Activated naive CD4-positive, alpha-beta T cell treated with anti-CD3 and anti-CD28 coated beads, Interleukin-2, amount 10 ng/mL, durations not matched to agents 7 days and 5 days (primary cell): ENCODE data around the gene MED13L.
A peak's percentile ranks its signal among the peaks of the same experiment; 100 is the strongest.

Source experiments
- CTCF ChIA-PET: fragments of 350-600 bp; sonication (Branson Sonifier 250); formaldehyde crosslinking; loops from one replicate; lab custom pipeline; 2021; ENCODE audit warnings: antibody characterized with exemption; lab: Charles Lee
- DNase-seq: peaks from one replicate; pipeline ENCODE4 v3.0.0-alpha.2; 2020
- H3K27ac Mint-ChIP-seq: one replicate; pipeline ENCODE4 v1.8.0; 2021; ENCODE audit warnings: mild to moderate bottlenecking, moderate library complexity, mixed read lengths
- H3K27me3 Mint-ChIP-seq: one replicate; pipeline ENCODE4 v1.8.0; 2021; ENCODE audit warnings: mild to moderate bottlenecking, mixed read lengths
- H3K36me3 Mint-ChIP-seq: one replicate; pipeline ENCODE4 v1.8.0; 2021; ENCODE audit warnings: mixed read lengths
- H3K4me1 Mint-ChIP-seq: one replicate; pipeline ENCODE4 v1.8.0; 2021; ENCODE audit warnings: mixed read lengths
- H3K4me3 Mint-ChIP-seq: one replicate; pipeline ENCODE4 v1.8.0; 2021; ENCODE audit warnings: mild to moderate bottlenecking, moderate library complexity, mixed read lengths
- H3K9me3 Mint-ChIP-seq: one replicate; pipeline ENCODE4 v1.8.0; 2021; ENCODE audit warnings: mixed read lengths

The MED13L gene

DNA sequence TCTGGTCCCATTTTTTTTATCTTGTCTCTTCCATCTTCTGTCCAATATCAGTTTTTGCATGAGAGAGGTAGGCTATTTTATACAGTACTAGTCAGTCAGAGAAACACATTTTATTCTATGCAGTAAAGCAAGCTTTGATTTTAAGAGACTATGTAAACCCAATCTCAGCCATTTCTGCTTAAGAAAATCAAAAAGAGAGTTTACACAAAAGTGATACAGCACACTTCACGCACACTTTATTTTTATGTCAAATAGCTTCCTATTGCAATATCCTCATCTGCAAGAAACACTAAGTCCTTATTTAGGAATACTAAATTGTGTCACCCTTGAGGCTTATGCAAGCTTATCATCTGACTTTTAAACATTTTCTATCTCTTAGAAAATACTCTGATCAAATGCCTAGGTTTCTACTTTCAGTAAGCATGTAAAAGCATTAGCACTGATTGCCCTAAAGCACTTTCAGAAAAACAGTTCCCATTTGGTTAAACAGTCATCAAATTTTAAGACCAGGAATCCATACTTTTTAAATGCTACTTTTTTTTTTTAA, 78.3 kb downstream of the MED13L start:
- Mint-ChIP-seq H3K36me3 (peaks cover 7% of the 10 kb centered on the region), H3K9me3 (no peaks in the 10 kb centered on the region), H3K4me3 (no peak overlapping the region), H3K27me3 (no peaks in the 10 kb centered on the region), H3K27ac (no peak overlapping the region), H3K4me1 (peaks cover 14% of the 10 kb centered on the region)
- DNase-seq, result no peak
- CTCF ChIA-PET, result no interaction called here

DNA sequence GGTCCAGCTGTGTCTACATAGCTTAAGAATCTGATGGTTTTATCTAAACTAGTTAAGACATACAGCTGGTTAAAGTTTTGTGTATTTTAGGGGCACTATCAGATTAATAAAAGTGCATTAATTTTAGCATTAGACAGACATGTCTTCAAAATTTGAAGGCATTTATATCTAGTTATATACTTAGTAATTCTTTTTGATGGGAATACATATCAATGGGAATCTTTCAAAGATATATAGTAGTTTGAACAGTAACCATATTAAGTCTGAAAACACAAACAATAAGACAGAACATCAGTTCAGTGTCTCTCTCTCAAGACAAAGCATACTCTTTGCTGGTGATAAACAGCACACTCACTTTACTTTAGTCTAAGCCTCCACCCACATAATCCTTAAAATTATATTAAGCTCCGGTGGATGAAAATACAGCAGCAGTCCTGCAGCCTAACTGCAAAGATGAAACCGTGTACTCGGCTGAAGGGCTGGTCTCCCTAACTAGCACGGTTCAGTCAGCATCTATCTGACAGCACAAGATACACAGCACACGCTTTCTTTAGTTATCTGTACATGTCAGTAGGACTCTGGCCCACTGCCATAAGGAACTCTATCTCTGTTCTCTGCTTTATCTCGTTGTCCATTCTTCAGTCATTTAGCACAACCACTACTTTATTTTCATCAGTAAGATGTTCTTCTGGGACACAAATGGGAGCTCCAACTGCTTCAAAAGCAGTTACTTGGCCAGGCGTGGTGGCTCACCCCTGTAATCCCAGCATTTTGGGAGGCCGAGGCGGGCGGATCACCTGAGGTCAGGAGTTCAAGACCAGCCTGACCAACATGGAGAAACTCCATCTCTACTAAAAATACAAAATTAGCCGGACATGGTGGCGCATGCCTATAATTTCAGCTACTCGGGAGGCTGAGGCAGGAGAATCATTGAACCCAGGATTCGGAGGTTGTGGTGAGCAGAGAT, 80.5 kb downstream of the MED13L start:
- no peak for DNase-seq
- Mint-ChIP-seq H3K4me1 (peaks cover 17% of the 10 kb centered on the region), H3K36me3 (peaks cover 1% of the 10 kb centered on the region), H3K27me3 (no peaks in the 10 kb centered on the region), H3K9me3 (no peaks in the 10 kb centered on the region), H3K27ac (no peak overlapping the region), H3K4me3 (no peak overlapping the region)
- CTCF ChIA-PET, result interaction anchor here (0.7 to 1.5 kb wide), 3 partner anchors 25 to 79 kb away, joined by 3 to 6 read pairs (median 4); no protein-coding TSS in a partner anchor

DNA sequence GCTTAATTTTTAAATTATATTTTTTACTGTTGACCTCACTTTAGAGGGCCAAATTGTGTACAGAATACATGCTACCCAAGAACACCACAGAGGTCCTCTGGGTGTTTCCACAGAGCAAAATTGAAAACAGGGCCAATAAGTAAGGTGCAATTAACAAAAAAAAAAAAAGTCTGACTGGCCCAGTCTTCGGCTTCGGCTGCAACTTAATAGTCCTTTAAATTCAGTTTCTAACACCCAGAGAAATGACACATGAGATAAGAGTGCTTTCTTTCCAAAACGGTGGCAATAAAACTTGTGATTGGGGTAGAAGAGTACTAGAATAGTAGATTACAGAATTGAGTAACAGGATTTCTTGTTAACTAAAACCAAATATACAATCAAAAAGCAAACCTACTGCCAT, 81.3 kb downstream of the MED13L start:
- Mint-ChIP-seq H3K27me3 (no peaks in the 10 kb centered on the region), H3K27ac (no peak overlapping the region), H3K4me3 (no peak overlapping the region), H3K36me3 (peaks cover 1% of the 10 kb centered on the region), H3K4me1 (peaks cover 17% of the 10 kb centered on the region), H3K9me3 (no peaks in the 10 kb centered on the region)
- DNase-seq, result no peak
- CTCF ChIA-PET, result interaction anchor here (1.1 to 1.6 kb wide), 5 partner anchors 9 to 180 kb away, joined by 3 to 6 read pairs (median 4); no protein-coding TSS in a partner anchor

DNA sequence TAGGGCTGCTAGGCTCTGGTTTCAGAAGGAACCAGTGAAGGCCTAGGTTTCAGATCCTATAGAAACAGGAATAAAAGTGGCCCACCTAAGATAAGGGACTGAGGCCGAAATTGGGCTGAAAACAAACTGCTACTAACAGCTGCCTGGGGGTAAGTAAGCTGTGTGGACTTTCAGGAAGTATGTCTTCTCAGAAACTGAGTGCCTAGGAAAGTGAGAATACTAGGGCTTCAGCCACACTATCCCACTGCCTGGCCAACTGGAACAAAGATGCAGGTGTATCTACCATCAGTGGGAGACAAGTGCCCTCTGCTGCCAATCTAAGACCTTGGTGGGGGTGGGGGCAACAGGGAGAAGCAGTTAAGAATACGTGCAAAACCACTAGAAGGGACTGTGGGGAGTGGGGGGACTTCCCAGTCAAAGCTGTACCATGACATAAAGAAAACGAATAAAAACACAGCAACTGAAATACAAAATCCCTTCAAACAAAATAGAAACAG, 82.5 kb downstream of the MED13L start:
- peaks cover 17% of the 10 kb centered on the region for H3K4me1 Mint-ChIP-seq
- DNase-seq, result peak; percentile 47
- H3K4me3 Mint-ChIP-seq, result no peak overlapping the region
- CTCF ChIA-PET, result interaction anchor here (0.6 to 1.7 kb wide), 11 partner anchors 10 to 554 kb away, joined by 3 to 6 read pairs (median 4); no protein-coding TSS in a partner anchor
- H3K36me3 Mint-ChIP-seq, result no peaks in the 10 kb centered on the region
- no peaks in the 10 kb centered on the region for H3K9me3 Mint-ChIP-seq
- H3K27me3 Mint-ChIP-seq, result no peaks in the 10 kb centered on the region
- no peak overlapping the region for H3K27ac Mint-ChIP-seq

DNA sequence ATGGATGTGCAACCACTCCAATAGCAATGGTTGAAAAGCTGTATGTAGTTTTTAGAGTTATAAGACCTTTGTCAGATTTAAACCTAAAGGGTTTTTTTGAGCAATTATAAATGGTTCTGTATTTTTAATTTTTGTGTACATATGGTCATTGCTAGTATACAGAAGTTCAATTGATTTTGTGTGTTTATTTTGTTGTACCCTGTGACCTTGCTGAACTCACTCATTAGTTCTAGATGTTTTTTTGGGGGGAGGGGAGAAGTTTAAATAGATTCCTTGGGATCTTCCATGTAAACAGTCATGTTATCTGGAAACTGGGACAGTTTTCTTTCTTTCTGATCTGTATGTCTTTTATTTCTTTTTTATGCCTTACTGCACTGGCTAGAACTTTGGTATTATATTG, 87.8 kb downstream of the MED13L start:
- CTCF ChIA-PET, result no interaction called here
- Mint-ChIP-seq H3K27me3 (no peaks in the 10 kb centered on the region), H3K27ac (no peak overlapping the region), H3K4me1 (peaks cover 46% of the 10 kb centered on the region), H3K4me3 (no peak overlapping the region), H3K9me3 (no peaks in the 10 kb centered on the region), H3K36me3 (peaks cover 4% of the 10 kb centered on the region)
- DNase-seq, result no peak

DNA sequence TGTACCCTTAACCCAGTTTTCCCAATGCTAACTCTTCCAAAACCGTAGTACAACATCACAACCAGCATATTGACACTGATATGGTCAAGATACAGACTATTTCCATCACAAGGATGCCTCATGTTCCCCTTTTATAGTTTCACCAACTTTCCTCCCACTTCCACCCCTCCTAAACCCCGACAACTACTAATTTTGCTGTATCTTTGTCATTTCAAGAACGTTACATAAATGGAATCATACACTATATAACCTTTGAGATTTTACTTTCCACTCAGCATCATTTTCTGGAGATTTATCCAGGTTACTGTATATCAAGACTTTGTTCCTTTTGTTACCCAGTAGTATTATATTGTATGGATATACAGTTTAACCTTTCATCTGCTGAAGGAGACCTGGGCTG, 88.9 kb downstream of the MED13L start:
- Mint-ChIP-seq H3K4me1 (peaks cover 49% of the 10 kb centered on the region), H3K9me3 (no peaks in the 10 kb centered on the region), H3K36me3 (peaks cover 4% of the 10 kb centered on the region), H3K4me3 (no peak overlapping the region), H3K27me3 (no peaks in the 10 kb centered on the region), H3K27ac (no peak overlapping the region)
- DNase-seq, result no peak
- CTCF ChIA-PET, result no interaction called here

DNA sequence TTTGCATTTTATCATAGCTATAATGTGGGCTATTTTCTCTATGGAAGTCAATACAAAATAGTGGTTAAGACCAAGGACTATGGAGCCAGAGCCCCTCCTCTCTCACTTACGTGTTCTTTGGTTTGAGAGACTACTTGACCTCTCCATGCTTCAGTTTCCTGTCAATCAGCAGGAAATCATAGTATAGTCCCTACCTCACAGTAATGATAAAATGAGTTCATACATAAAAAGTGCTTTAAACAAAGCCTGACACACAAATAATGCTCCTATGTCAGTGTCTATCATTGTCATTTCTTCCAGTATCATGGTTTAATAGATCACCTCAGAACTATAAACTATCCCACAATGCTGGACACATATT, 90.4 kb downstream of the MED13L start:
- no peak overlapping the region for H3K4me3 Mint-ChIP-seq
- no peaks in the 10 kb centered on the region for H3K9me3 Mint-ChIP-seq
- no peak for DNase-seq
- CTCF ChIA-PET, result interaction anchor here (0.6 kb wide), 1 partner anchor 220 kb away, joined by 3 read pairs; no protein-coding TSS in a partner anchor
- H3K4me1 Mint-ChIP-seq, result peaks cover 57% of the 10 kb centered on the region
- peaks cover 4% of the 10 kb centered on the region for H3K36me3 Mint-ChIP-seq
- H3K27ac Mint-ChIP-seq, result no peak overlapping the region
- H3K27me3 Mint-ChIP-seq, result no peaks in the 10 kb centered on the region

DNA sequence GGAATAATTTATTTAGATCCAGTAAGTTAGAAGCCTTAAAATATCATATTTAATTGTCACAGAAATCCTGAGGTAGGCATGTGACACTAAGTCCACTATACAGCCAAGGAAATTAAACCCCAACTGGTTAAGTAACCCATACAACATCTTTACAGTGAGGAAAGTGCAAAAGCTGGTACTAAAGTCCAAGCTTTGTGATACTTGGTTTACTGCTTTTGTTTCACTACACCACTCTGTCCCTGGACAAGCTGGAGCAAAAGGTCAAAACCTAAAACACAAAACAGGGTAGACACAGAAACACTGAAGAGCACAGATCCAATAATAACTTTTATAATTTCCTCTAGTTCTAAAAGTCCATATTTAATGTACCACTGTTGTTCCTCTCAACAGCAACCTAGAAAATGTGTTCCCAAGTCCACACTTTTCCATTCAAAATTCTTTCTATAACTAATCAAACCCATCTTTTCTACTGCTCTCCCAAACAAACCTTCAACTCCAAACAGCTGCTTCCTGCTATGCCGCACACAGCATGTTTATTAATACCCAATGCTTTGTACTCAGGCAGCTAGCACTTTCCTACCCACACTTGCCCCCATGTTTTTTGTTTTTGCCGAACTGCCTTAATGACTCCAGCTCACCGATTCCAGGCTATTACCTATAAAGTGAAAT, 90.9 kb downstream of the MED13L start:
- Mint-ChIP-seq H3K36me3 (peaks cover 4% of the 10 kb centered on the region), H3K27me3 (no peaks in the 10 kb centered on the region), H3K27ac (no peak overlapping the region), H3K4me1 (peaks cover 60% of the 10 kb centered on the region), H3K4me3 (no peak overlapping the region), H3K9me3 (no peaks in the 10 kb centered on the region)
- CTCF ChIA-PET, result interaction anchor here (0.6 to 0.8 kb wide), 2 partner anchors 43 to 220 kb away, joined by 3 read pairs; no protein-coding TSS in a partner anchor
- DNase-seq, result no peak

DNA sequence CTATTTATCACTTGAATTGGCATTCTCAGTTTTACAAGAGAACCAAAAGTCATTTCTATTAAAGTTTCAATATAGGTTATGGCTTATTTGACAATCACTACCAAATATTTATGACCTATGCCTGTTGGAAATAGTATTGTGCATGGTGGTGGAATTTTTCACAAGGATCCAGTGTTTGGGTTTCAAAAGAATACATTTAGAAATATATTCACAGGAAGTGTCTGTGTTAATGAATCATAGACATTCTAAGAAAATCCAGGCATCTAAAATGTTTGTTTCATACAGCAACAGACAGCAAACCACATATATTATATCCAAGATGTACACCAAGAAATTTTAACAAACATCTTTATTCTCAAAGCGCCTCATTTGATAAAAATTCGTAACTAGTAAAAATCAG, 92.7 kb downstream of the MED13L start:
- no peak for DNase-seq
- CTCF ChIA-PET, result interaction anchor here (0.7 kb wide), 1 partner anchor 14 kb away, joined by 3 read pairs; no protein-coding TSS in a partner anchor
- Mint-ChIP-seq H3K27me3 (no peaks in the 10 kb centered on the region), H3K27ac (no peak overlapping the region), H3K36me3 (peaks cover 2% of the 10 kb centered on the region), H3K4me3 (no peak overlapping the region), H3K4me1 (peaks cover 59% of the 10 kb centered on the region), H3K9me3 (no peaks in the 10 kb centered on the region)

DNA sequence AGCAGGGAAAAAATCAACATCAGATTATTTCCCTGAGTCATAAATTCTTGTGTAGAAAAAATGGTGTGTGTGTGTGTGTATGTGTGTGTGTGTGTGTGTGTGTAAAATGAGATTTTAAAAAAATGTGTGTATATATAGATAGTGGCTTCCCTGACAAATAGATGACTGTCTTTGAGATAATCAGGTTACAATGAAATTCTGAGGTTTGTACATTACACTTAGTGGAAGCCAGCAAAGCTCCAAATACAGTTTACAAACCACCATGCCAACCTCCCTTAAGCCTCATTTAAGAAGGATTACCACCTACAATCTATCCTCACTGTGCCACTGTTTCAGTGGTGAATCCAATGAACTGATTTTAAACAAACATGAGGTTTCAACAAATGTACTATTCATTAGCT, 93.8 kb downstream of the MED13L start:
- Mint-ChIP-seq H3K27me3 (no peaks in the 10 kb centered on the region), H3K4me1 (peaks cover 54% of the 10 kb centered on the region), H3K36me3 (no peaks in the 10 kb centered on the region), H3K4me3 (no peak overlapping the region), H3K9me3 (no peaks in the 10 kb centered on the region), H3K27ac (no peak overlapping the region)
- CTCF ChIA-PET, result interaction anchor here (0.6 to 1.8 kb wide), 2 partner anchors 9 to 21 kb away, joined by 3 read pairs; no protein-coding TSS in a partner anchor
- DNase-seq, result no peak

DNA sequence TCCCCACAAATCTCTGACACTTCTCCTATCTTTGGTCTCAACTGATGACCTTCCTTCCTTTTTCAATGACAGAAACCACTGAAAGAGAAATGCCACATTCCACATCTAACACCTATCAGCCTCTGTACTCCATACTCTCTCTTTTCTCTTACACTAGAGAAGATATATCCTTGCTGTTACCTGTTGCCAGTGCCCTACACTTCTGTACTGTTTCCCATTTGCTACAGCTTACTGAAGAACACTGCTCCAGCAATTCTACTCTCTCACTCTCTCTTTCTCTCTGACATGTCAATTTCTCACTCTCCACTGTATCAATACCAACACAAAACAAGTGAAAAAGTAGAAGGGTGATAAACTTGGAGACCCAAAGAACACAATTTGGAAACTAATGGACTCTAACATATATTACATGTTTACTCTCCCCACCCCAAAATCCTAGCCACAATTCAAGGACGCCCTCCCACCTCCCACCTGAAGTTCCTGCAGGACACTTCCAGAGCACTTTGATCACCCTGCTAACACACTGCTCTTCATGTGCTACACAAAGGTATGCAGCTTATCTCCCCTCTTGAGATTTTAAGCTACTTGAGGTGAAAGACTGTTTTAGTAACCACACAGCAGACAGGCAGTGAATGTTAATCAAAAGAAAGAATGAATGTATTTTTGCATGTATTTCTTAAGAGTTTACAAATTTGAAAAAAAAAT, 95.0 kb downstream of the MED13L start:
- no peak for DNase-seq
- peaks cover 44% of the 10 kb centered on the region for H3K4me1 Mint-ChIP-seq
- CTCF ChIA-PET, result interaction anchor here (1.1 to 1.8 kb wide), 2 partner anchors 8 to 115 kb away, joined by 3 read pairs; no protein-coding TSS in a partner anchor
- no peaks in the 10 kb centered on the region for H3K27me3 Mint-ChIP-seq
- H3K4me3 Mint-ChIP-seq, result no peak overlapping the region
- no peaks in the 10 kb centered on the region for H3K9me3 Mint-ChIP-seq
- H3K27ac Mint-ChIP-seq, result no peak overlapping the region
- no peaks in the 10 kb centered on the region for H3K36me3 Mint-ChIP-seq

DNA sequence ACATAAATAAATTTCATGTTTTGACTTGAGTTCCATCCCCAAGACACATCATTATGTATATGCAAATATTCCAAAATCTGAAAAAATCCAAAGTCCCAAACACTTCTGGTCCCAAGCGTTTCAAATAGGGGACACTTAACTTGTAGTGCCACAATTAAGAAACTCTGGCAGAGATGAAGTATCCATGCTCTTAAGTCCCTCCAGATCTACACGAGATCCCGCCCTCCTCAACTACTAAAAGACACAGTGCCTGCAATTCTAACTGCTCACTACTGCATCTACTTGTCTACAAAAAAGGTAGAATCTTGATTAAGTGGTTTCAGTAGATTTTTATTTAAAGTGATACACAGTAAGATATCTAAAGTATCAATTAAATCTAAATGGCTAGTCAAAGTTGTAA, 97.0 kb downstream of the MED13L start:
- Mint-ChIP-seq H3K27me3 (no peaks in the 10 kb centered on the region), H3K27ac (no peak overlapping the region), H3K9me3 (no peaks in the 10 kb centered on the region), H3K4me3 (no peak overlapping the region), H3K36me3 (peaks cover 3% of the 10 kb centered on the region), H3K4me1 (peaks cover 38% of the 10 kb centered on the region)
- CTCF ChIA-PET, result no interaction called here
- DNase-seq, result no peak

DNA sequence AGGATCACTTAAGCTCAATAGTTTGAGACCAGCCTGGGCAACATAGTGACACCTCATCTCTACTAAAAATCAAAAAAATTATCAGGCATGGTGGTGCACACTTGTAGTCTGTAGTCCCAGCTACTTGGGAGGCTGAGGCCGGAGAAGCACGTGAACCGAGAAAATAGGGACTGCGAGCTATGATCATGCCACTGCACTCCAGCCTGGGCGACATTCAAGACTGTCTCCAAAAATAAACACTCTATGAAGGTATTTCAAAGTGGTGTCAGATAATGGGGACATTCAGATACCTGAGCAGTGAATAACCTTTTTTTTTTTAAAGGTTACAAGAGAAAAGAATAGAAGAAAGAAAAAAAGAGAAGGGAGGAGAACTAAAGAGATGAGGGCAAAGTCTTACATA, 98.1 kb downstream of the MED13L start:
- no peaks in the 10 kb centered on the region for H3K9me3 Mint-ChIP-seq
- no peaks in the 10 kb centered on the region for H3K27me3 Mint-ChIP-seq
- CTCF ChIA-PET, result no interaction called here
- H3K4me1 Mint-ChIP-seq, result peaks cover 32% of the 10 kb centered on the region
- DNase-seq, result no peak
- no peak overlapping the region for H3K27ac Mint-ChIP-seq
- H3K4me3 Mint-ChIP-seq, result no peak overlapping the region
- H3K36me3 Mint-ChIP-seq, result peaks cover 3% of the 10 kb centered on the region
